Parathyroid adenoma (tissue), 2 donors: Measurements from ENCODE around the gene SPATA31D4.

Source experiments
- H2AFZ ChIP-seq: fragments of 300-600 bp; sonication (generic); one replicate; pipeline ENCODE4 v1.7.0; 2017; ENCODE audit warnings: antibody characterized with exemption, mild to moderate bottlenecking
- H3K27ac ChIP-seq: fragments of 300-600 bp; sonication (generic); one replicate; pipeline ENCODE4 v1.7.0; 2017
- H3K27me3 ChIP-seq: fragments of 300-600 bp; sonication (generic); one replicate; pipeline ENCODE4 v1.7.0; 2017; ENCODE audit warnings: low read length; ENCODE audit not compliant: control insufficient read depth, insufficient read depth
- H3K36me3 ChIP-seq: fragments of 300-600 bp; sonication (generic); one replicate; pipeline ENCODE4 v1.7.0; 2017; ENCODE audit warnings: low read length; ENCODE audit not compliant: control insufficient read depth, insufficient read depth
- H3K4me1 ChIP-seq: fragments of 300-600 bp; sonication (generic); one replicate; pipeline ENCODE4 v1.7.0; 2017; ENCODE audit warnings: control low read depth
- H3K4me2 ChIP-seq: fragments of 300-600 bp; sonication (generic); one replicate; pipeline ENCODE4 v1.7.0; 2017; ENCODE audit warnings: low read length
- H3K4me3 ChIP-seq: fragments of 300-600 bp; sonication (generic); one replicate; pipeline ENCODE4 v1.7.0; 2017; ENCODE audit warnings: low read depth, low read length
- H3K79me2 ChIP-seq: fragments of 300-600 bp; sonication (generic); one replicate; pipeline ENCODE4 v1.7.0; 2017; ENCODE audit warnings: control low read depth
- H3K9ac ChIP-seq: fragments of 300-600 bp; sonication (generic); one replicate; pipeline ENCODE4 v1.7.0; 2017; ENCODE audit warnings: mild to moderate bottlenecking
- H3K9me3 ChIP-seq: fragments of 300-600 bp; sonication (generic); one replicate; pipeline ENCODE4 v1.7.0; 2017; ENCODE audit warnings: low read length; ENCODE audit not compliant: control insufficient read depth
- TF ChIP-seq, protein P1 (sequence below): fragments of 300-600 bp; sonication (generic); IDR thresholded peaks from one replicate; pipeline ENCODE4 v1.7.0; 2017; ENCODE audit warnings: antibody characterized with exemption, mild to moderate bottlenecking
- donor health status: primary hyperparathyroidism.

The SPATA31D4 gene

DNA sequence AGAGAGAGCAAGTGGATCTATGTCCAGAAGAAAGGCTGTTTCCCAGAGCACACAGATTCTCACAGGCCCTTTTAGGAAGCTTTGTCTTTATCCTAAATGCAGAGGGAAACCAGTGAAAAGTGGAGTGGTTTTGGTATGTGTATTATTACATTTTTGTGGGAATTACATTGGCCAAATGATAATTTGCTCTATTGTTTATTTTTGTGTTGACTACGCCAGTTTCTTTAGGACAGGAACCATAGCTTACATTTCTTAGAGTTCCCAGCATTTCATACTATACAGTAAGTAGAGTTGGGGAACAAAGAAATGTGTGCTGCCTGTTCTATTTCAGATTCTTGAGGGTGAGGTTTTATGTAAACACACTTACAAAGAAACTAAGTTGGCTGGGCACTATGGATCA lies 29.4 kb upstream of the SPATA31D4 start:
- H3K4me2 ChIP-seq: no peak overlapping the region
- no peaks in the 10 kb centered on the region for H3K79me2 ChIP-seq
- no peaks in the 10 kb centered on the region for H3K9me3 ChIP-seq
- no peaks in the 10 kb centered on the region for H3K4me1 ChIP-seq
- no peaks in the 10 kb centered on the region for H3K36me3 ChIP-seq
- no peak overlapping the region for H3K4me3 ChIP-seq
- H3K27me3 ChIP-seq: no peaks in the 10 kb centered on the region
- TF ChIP-seq, protein P1, sequence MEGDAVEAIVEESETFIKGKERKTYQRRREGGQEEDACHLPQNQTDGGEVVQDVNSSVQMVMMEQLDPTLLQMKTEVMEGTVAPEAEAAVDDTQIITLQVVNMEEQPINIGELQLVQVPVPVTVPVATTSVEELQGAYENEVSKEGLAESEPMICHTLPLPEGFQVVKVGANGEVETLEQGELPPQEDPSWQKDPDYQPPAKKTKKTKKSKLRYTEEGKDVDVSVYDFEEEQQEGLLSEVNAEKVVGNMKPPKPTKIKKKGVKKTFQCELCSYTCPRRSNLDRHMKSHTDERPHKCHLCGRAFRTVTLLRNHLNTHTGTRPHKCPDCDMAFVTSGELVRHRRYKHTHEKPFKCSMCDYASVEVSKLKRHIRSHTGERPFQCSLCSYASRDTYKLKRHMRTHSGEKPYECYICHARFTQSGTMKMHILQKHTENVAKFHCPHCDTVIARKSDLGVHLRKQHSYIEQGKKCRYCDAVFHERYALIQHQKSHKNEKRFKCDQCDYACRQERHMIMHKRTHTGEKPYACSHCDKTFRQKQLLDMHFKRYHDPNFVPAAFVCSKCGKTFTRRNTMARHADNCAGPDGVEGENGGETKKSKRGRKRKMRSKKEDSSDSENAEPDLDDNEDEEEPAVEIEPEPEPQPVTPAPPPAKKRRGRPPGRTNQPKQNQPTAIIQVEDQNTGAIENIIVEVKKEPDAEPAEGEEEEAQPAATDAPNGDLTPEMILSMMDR: no peak
- H2AFZ ChIP-seq: no peak overlapping the region
- no peak overlapping the region for H3K27ac ChIP-seq
- H3K9ac ChIP-seq: no peak overlapping the region

DNA sequence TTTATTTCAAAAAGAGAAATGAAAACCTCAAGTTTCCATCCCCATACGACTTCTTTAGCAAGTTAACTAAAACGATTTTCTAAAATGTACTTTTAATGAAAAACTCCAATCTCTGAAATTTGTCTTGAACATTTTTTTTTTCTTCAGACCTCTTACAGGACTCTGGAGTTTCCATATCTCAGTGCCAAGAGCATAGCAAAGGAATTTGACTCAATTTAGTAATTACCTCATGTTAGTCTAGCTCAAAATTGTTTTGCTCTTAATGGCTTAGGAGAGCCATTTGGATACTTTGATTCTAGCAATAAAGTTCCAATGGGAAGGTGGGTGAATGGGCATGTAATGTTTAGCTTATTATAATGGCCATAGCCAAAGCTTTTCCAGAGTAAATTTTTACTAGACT lies 26.0 kb upstream of the SPATA31D4 start:
- no peaks in the 10 kb centered on the region for H3K79me2 ChIP-seq
- H3K4me2 ChIP-seq: no peak overlapping the region
- no peak overlapping the region for H3K9ac ChIP-seq
- no peak overlapping the region for H3K27ac ChIP-seq
- H3K27me3 ChIP-seq: no peaks in the 10 kb centered on the region
- H3K9me3 ChIP-seq: no peaks in the 10 kb centered on the region
- H3K4me1 ChIP-seq: no peaks in the 10 kb centered on the region
- TF ChIP-seq, protein P1: no peak
- H3K4me3 ChIP-seq: no peak overlapping the region
- no peak overlapping the region for H2AFZ ChIP-seq
- H3K36me3 ChIP-seq: no peaks in the 10 kb centered on the region

DNA sequence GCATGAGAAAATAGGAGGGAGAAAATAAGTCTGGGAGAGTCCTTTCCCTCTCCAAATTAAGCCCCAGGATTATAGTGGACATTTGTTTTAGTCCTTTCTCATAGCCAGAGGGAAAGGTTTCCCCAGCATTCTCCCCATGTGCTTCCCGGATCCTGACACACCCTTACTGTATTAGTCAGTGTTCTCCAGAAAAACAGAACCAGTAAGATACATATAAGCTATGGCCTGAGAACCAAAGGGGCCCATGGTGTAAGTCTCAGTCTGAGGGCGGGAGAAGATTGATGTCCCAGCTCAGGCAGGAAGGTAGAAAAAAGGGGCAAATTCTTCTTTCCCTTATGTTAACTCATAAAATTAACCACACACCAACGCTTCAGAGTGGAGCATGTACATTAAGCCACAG lies 25.6 kb upstream of the SPATA31D4 start:
- no peak overlapping the region for H3K27ac ChIP-seq
- no peaks in the 10 kb centered on the region for H3K79me2 ChIP-seq
- no peaks in the 10 kb centered on the region for H3K4me1 ChIP-seq
- H3K4me2 ChIP-seq: no peak overlapping the region
- no peaks in the 10 kb centered on the region for H3K27me3 ChIP-seq
- H3K4me3 ChIP-seq: no peak overlapping the region
- H3K9ac ChIP-seq: no peak overlapping the region
- TF ChIP-seq, protein P1: no peak
- no peak overlapping the region for H2AFZ ChIP-seq
- H3K9me3 ChIP-seq: no peaks in the 10 kb centered on the region
- H3K36me3 ChIP-seq: no peaks in the 10 kb centered on the region

DNA sequence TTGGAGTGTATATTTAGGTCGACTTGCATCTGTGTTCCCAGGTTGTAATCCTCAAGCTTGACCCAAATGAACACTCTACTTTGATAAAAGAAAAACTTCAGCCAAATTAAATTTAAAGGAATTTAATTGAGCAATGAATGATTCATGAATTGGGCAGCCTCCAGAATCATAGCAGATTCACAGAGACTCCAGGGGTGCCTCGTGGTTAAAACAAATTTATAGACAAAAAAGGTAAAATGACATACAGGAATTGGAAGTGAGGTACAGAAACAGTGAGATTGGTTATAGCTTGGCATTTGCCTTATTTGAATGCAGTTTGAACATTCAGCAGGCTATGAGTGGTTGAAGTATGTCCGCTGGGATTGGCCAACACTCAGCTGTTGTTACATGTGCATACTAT lies 21.6 kb upstream of the SPATA31D4 start:
- H3K4me2 ChIP-seq: no peak overlapping the region
- TF ChIP-seq, protein P1: no peak
- H3K4me3 ChIP-seq: no peak overlapping the region
- no peaks in the 10 kb centered on the region for H3K79me2 ChIP-seq
- H3K27me3 ChIP-seq: no peaks in the 10 kb centered on the region
- no peaks in the 10 kb centered on the region for H3K9me3 ChIP-seq
- no peaks in the 10 kb centered on the region for H3K36me3 ChIP-seq
- no peak overlapping the region for H3K9ac ChIP-seq
- H3K27ac ChIP-seq: no peak overlapping the region
- no peaks in the 10 kb centered on the region for H3K4me1 ChIP-seq
- H2AFZ ChIP-seq: no peak overlapping the region

DNA sequence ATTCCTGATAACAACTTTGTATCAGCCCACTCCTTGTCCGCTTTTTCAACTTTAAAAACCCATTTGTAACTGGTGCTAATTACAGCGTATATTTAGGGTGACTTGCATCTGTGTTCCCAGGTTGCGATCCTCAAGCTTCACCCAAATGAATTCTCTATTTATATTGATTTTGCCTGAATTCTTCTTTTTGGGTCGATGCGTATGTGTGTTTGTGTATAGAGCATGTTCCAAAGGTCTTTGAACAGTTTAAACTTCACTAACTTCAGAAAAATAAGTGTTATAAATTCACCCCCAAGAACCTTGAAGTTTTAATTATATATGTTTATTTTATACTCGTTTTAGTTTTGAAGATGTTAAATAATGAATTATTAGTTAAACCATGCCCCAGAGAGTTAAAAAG lies 16.1 kb upstream of the SPATA31D4 start:
- H3K27ac ChIP-seq: no peak overlapping the region
- H2AFZ ChIP-seq: no peak overlapping the region
- H3K9me3 ChIP-seq: no peaks in the 10 kb centered on the region
- H3K79me2 ChIP-seq: no peaks in the 10 kb centered on the region
- TF ChIP-seq, protein P1: no peak
- H3K36me3 ChIP-seq: no peaks in the 10 kb centered on the region
- no peak overlapping the region for H3K9ac ChIP-seq
- H3K27me3 ChIP-seq: no peaks in the 10 kb centered on the region
- no peak overlapping the region for H3K4me2 ChIP-seq
- H3K4me1 ChIP-seq: no peaks in the 10 kb centered on the region
- no peak overlapping the region for H3K4me3 ChIP-seq
